GM12875 (cell line): ENCODE data around the gene CREB5.
"Not testable (repeated sequence)": the region's sequence is repeated elsewhere in the genome, so short reads cannot be mapped to it uniquely, and the experiment has no call there.

Experiments
- H3K4me3 ChIP-seq: one replicate; pipeline ENCODE4 v1.5.1; 2011; ENCODE audit warnings: low read depth, low read length, control low read depth
- CTCF ChIP-seq: IDR thresholded peaks from 2 replicates; pipeline ENCODE4 v1.5.1; 2011; ENCODE audit warnings: low read depth, mild to moderate bottlenecking, control low read depth, inconsistent platforms, low read length, moderate library complexity, borderline replicate concordance; ENCODE audit not compliant: insufficient read depth

Gene CREB5

GRCh38 chr7:28815369-28815927 lies 403.1 kb downstream of the CREB5 start:
- TF ChIP-seq CTCF: no peak
- H3K4me3 ChIP-seq: no peak overlapping the region

GRCh38 chr7:28815928-28816373 lies 403.6 kb downstream of the CREB5 start:
- TF ChIP-seq CTCF: no peak
- H3K4me3 ChIP-seq: no peak overlapping the region

- no peak for TF ChIP-seq CTCF
- H3K4me3 ChIP-seq: no peak overlapping the region
Measured at GRCh38 chr7:28818996-28819395, 406.7 kb downstream of the CREB5 start.

GRCh38 chr7:28823582-28823981 lies 411.3 kb downstream of the CREB5 start:
- no peak overlapping the region for H3K4me3 ChIP-seq
- TF ChIP-seq CTCF: no peak

- not testable (repeated sequence) for H3K4me3 ChIP-seq
Measured at GRCh38 chr7:28825817-28826448, 413.6 kb downstream of the CREB5 start.

GRCh38 chr7:28830846-28831245 lies 418.5 kb downstream of the CREB5 start:
- TF ChIP-seq CTCF: no peak
- H3K4me3 ChIP-seq: no peak overlapping the region

GRCh38 chr7:28832669-28833068 lies 420.4 kb downstream of the CREB5 start:
- H3K4me3 ChIP-seq: no peak overlapping the region
- no peak for TF ChIP-seq CTCF
